Ishikawa (cell line): ENCODE measurements around the gene CIB1.

Experiments used
- CEBPB ChIP-seq: IDR thresholded peaks from 2 replicates; pipeline ENCODE4 v1.6.1; 2012
- NFIC ChIP-seq: IDR thresholded peaks from 2 replicates; pipeline ENCODE4 v1.6.1; 2012
- REST ChIP-seq: IDR thresholded peaks from 2 replicates; pipeline ENCODE4 v1.6.1; 2012; ENCODE audit warnings: low read depth, mild to moderate bottlenecking
- TAF1 ChIP-seq: IDR thresholded peaks from 2 replicates; pipeline ENCODE4 v1.6.1; 2012; ENCODE audit warnings: low read depth, mild to moderate bottlenecking
- YY1 ChIP-seq: IDR thresholded peaks from 2 replicates; pipeline ENCODE4 v1.6.1; 2012; ENCODE audit warnings: low read depth
- ZBTB7A ChIP-seq: IDR thresholded peaks from 2 replicates; pipeline ENCODE4 v1.6.1; 2012; ENCODE audit warnings: low read depth

GRCh38 chr15:90234096-90234988, 601 bp upstream of the CIB1 start, which contains the start of gene GDPGP1:
- no peak for TF ChIP-seq REST
- TF ChIP-seq YY1 = no peak
- TF ChIP-seq ZBTB7A = no peak; the same call in none of the 2 replicates
- TF ChIP-seq CEBPB = peak; percentile 47; the same call in 1 of the 2 replicates
- peak; percentile 48; the same call in 1 of the 2 replicates for TF ChIP-seq TAF1
- TF ChIP-seq NFIC = no peak
